Activated CD8-positive, alpha-beta T cell treated with anti-CD3 and anti-CD28 coated beads for 36 hours (primary cell): ENCODE results near the gene PTDSS2. TPM values are rescaled to one million over a fixed set of nuclear protein-coding genes. Genes with fewer than 3 reads are reported as not detected.

Experiments used
- ATAC-seq: fragments of 200-7000 bp; cut with Tn5 transposase; one replicate; pipeline ENCODE4 v1.10.0; 2021; ENCODE audit warnings: mild to moderate bottlenecking, moderate library complexity
- CTCF ChIA-PET: fragments of 350-600 bp; sonication (Branson Sonifier 250); formaldehyde crosslinking; loops from one replicate; lab custom pipeline; 2021; ENCODE audit warnings: antibody characterized with exemption; lab: Charles Lee
- POLR2A ChIA-PET: fragments of 350-600 bp; sonication (Branson Sonifier 250); formaldehyde crosslinking; loops from one replicate; lab custom pipeline; 2021; ENCODE audit warnings: antibody characterized with exemption; lab: Charles Lee
- DNase-seq: peaks from one replicate; pipeline ENCODE4 v3.0.0-alpha.2; 2020
- H3K27ac Mint-ChIP-seq: one replicate; pipeline ENCODE4 v1.8.0; 2021; ENCODE audit warnings: mild to moderate bottlenecking, mixed read lengths
- H3K27me3 Mint-ChIP-seq: one replicate; pipeline ENCODE4 v1.8.0; 2021; ENCODE audit warnings: mixed read lengths
- H3K36me3 Mint-ChIP-seq: one replicate; pipeline ENCODE4 v1.8.0; 2021; ENCODE audit warnings: low read depth, mixed read lengths
- H3K4me1 Mint-ChIP-seq: one replicate; pipeline ENCODE4 v1.8.0; 2021; ENCODE audit warnings: low read depth, mixed read lengths
- H3K4me3 Mint-ChIP-seq: one replicate; pipeline ENCODE4 v1.8.0; 2021; ENCODE audit warnings: mild to moderate bottlenecking, moderate library complexity, mixed read lengths
- H3K9me3 Mint-ChIP-seq: one replicate; pipeline ENCODE4 v1.8.0; 2021; ENCODE audit warnings: mixed read lengths
- CTCF ChIP-seq: fragments of 200-600 bp; IDR thresholded peaks from one replicate; pipeline ENCODE4 v1.8.0; 2022; ENCODE audit warnings: antibody characterized with exemption, mild to moderate bottlenecking
- intact Hi-C: fragments of 100-400 bp; cut with micrococcal nuclease; formaldehyde crosslinking; loops from one replicate; pipeline ENCODE4 v1.10.0; 2022
- total RNA-seq, 2 experiments: library from RNA; stranded (reverse); gene quantifications; one replicate each; pipeline ENCODE4 v1.2.3, GENCODE V29; 2021

Gene PTDSS2
- total RNA-seq, 2 experiments from 2014 or later, result 17.4 to 18.0 TPM

GRCh38 chr11:487571-488021 lies 37.5 kb downstream of the PTDSS2 start:
- intact Hi-C loops, result no loop called here
- no peak for TF ChIP-seq CTCF
- H3K27ac Mint-ChIP-seq, result no peak overlapping the region
- ChIA-PET CTCF (no interaction called here), POLR2A (no interaction called here)
- H3K27me3 Mint-ChIP-seq, result no peaks in the 10 kb centered on the region
- no peak for ATAC-seq
- no peak overlapping the region for H3K4me3 Mint-ChIP-seq
- H3K36me3 Mint-ChIP-seq, result peaks cover 5% of the 10 kb centered on the region
- no peaks in the 10 kb centered on the region for H3K4me1 Mint-ChIP-seq
- no peak for DNase-seq
- H3K9me3 Mint-ChIP-seq, result no peaks in the 10 kb centered on the region

- ATAC-seq (no peak), DNase-seq (no peak)
- Mint-ChIP-seq H3K4me3 (no peak overlapping the region), H3K9me3 (no peaks in the 10 kb centered on the region), H3K4me1 (no peaks in the 10 kb centered on the region), H3K36me3 (peaks cover 5% of the 10 kb centered on the region), H3K27ac (no peak overlapping the region), H3K27me3 (no peaks in the 10 kb centered on the region)
- POLR2A ChIA-PET, result no interaction called here
- CTCF ChIA-PET, result no interaction called here
- no peak for TF ChIP-seq CTCF
- intact Hi-C loops, result no loop called here
Observed at GRCh38 chr11:488062-488461, 38.0 kb downstream of the PTDSS2 start.

- no peak overlapping the region for H3K27ac Mint-ChIP-seq
- TF ChIP-seq CTCF, result no peak
Observed at GRCh38 chr11:488579-488978, 38.5 kb downstream of the PTDSS2 start.

GRCh38 chr11:488992-489391 lies 38.9 kb downstream of the PTDSS2 start:
- no peak for TF ChIP-seq CTCF
- Mint-ChIP-seq H3K27ac (no peak overlapping the region), H3K4me3 (no peak overlapping the region), H3K36me3 (peaks cover 5% of the 10 kb centered on the region), H3K27me3 (no peaks in the 10 kb centered on the region), H3K4me1 (no peaks in the 10 kb centered on the region), H3K9me3 (no peaks in the 10 kb centered on the region)
- DNase-seq, result no peak
- intact Hi-C loops, result no loop called here
- CTCF ChIA-PET, result no interaction called here
- no peak for ATAC-seq
- POLR2A ChIA-PET, result no interaction called here

More at GRCh38 chr11:488579-488978, 38.5 kb downstream of the PTDSS2 start:
- H3K4me3 Mint-ChIP-seq, result no peak overlapping the region
- CTCF ChIA-PET, result no interaction called here
- ATAC-seq (no peak), DNase-seq (no peak)
- POLR2A ChIA-PET, result no interaction called here
- H3K27me3 Mint-ChIP-seq, result no peaks in the 10 kb centered on the region
- peaks cover 5% of the 10 kb centered on the region for H3K36me3 Mint-ChIP-seq
- intact Hi-C loops, result no loop called here
- no peaks in the 10 kb centered on the region for H3K9me3 Mint-ChIP-seq
- no peaks in the 10 kb centered on the region for H3K4me1 Mint-ChIP-seq

- POLR2A ChIA-PET, result no interaction called here
- CTCF ChIA-PET, result no interaction called here
- peaks cover 7% of the 10 kb centered on the region for H3K36me3 Mint-ChIP-seq
- no peaks in the 10 kb centered on the region for H3K27me3 Mint-ChIP-seq
- no peaks in the 10 kb centered on the region for H3K4me1 Mint-ChIP-seq
- H3K9me3 Mint-ChIP-seq, result no peaks in the 10 kb centered on the region
- intact Hi-C loops, result no loop called here
- H3K27ac Mint-ChIP-seq, result no peak overlapping the region
- H3K4me3 Mint-ChIP-seq, result no peak overlapping the region
- no peak for TF ChIP-seq CTCF
- no peak for DNase-seq
- ATAC-seq, result no peak
Observed at GRCh38 chr11:489610-490185, 39.6 kb downstream of the PTDSS2 start.
